PC-9 (cell line): Measurements from ENCODE around the gene NXPH2. TPM values are rescaled to one million over a fixed set of nuclear protein-coding genes. Genes with fewer than 3 reads are reported as not detected.

Experiments
- BruUV-seq: library from RNA; stranded (reverse); fragments of 400-500 nt; replicated peaks from 2 replicates; lab custom pipeline; 2021; lab: Mats Ljungman, UMichigan
- CTCF ChIA-PET: fragments of 300-600 bp; sonication (Branson Sonifier 250); formaldehyde crosslinking; loops from one replicate; lab custom pipeline; 2022; ENCODE audit warnings: antibody characterized with exemption; lab: Charles Lee
- POLR2A ChIA-PET: fragments of 300-600 bp; sonication (Branson Sonifier 250); formaldehyde crosslinking; loops from one replicate; lab custom pipeline; 2022; ENCODE audit warnings: antibody characterized with exemption; ENCODE audit not compliant: unreplicated experiment; lab: Charles Lee
- DNase-seq, 2 experiments: peaks; one replicate each; pipeline versions ENCODE4 v3.0.0 to v3.0.0-alpha.2; 2015 to 2022; ENCODE audit warnings: mixed read lengths in 1 of 2
- H2AFZ ChIP-seq: fragments of 200-600 bp; sonication (generic); 2 replicates; pipeline ENCODE4 v1.8.1; 2017; ENCODE audit warnings: antibody characterized with exemption
- H3F3A ChIP-seq: fragments of 200-600 bp; sonication (generic); 2 replicates; pipeline ENCODE4 v1.8.1; 2017; ENCODE audit warnings: antibody characterized with exemption, mild to moderate bottlenecking, low read depth; ENCODE audit not compliant: insufficient read depth
- H3K27ac ChIP-seq: fragments of 200-600 bp; sonication (generic); 2 replicates; pipeline ENCODE4 v1.6.1; 2016; ENCODE audit warnings: mixed run types
- H3K27me3 ChIP-seq: fragments of 200-600 bp; sonication (generic); 2 replicates; pipeline ENCODE4 v1.6.1; 2016; ENCODE audit warnings: low read depth, mixed run types; ENCODE audit not compliant: insufficient read depth
- H3K36me3 ChIP-seq: fragments of 200-600 bp; sonication (generic); 2 replicates; pipeline ENCODE4 v1.6.1; 2016; ENCODE audit warnings: low read depth, mixed run types
- H3K4me1 ChIP-seq: fragments of 200-600 bp; sonication (generic); replicated peaks from 2 replicates; pipeline ENCODE4 v1.6.1; 2016; ENCODE audit warnings: mixed run types; ENCODE audit not compliant: insufficient read depth
- H3K4me2 ChIP-seq: fragments of 200-600 bp; sonication (generic); 2 replicates; pipeline ENCODE4 v1.6.1; 2017; ENCODE audit warnings: mixed run types
- H3K4me3 ChIP-seq: fragments of 200-600 bp; sonication (generic); 2 replicates; pipeline ENCODE4 v1.6.1; 2016; ENCODE audit warnings: mixed run types
- H3K79me2 ChIP-seq: fragments of 200-600 bp; sonication (generic); 2 replicates; pipeline ENCODE4 v1.6.1; 2017; ENCODE audit warnings: low read depth, mixed run types
- H3K9me2 ChIP-seq: fragments of 200-600 bp; sonication (generic); 2 replicates; pipeline ENCODE4 v1.8.1; 2017; ENCODE audit warnings: mild to moderate bottlenecking; ENCODE audit not compliant: insufficient read depth
- H3K9me3 ChIP-seq: fragments of 200-600 bp; sonication (generic); 2 replicates; pipeline ENCODE4 v1.8.1; 2016; ENCODE audit warnings: low read depth; ENCODE audit not compliant: insufficient read depth
- H4K20me1 ChIP-seq: fragments of 200-600 bp; sonication (generic); 2 replicates; pipeline ENCODE4 v1.8.1; 2017; ENCODE audit not compliant: insufficient read depth
- CTCF ChIP-seq: fragments of 200-600 bp; sonication (generic); conservative IDR thresholded peaks from 2 replicates; pipeline ENCODE4 v1.6.1; 2017; ENCODE audit warnings: mixed run types, antibody characterized with exemption, mild to moderate bottlenecking, moderate library complexity
- EZH2 ChIP-seq: fragments of 200-600 bp; sonication (generic); IDR thresholded peaks from 2 replicates; pipeline ENCODE4 v1.8.0; 2017; ENCODE audit warnings: antibody characterized with exemption, low read depth
- intact Hi-C: fragments of 100-400 bp; cut with micrococcal nuclease; formaldehyde crosslinking; loops from one replicate; pipeline ENCODE4 v1.10.0; 2022; ENCODE audit not compliant: unreplicated experiment
- total RNA-seq: library from RNA; stranded (reverse); gene quantifications from 2 replicates; pipeline ENCODE4 v1.2.3, GENCODE V29; 2021

NXPH2 gene
- total RNA-seq, 1 experiment from 2014 or later = not detected

GRCh38 chr2:138640921-138641676, 139.1 kb downstream of the NXPH2 start:
- no peak overlapping the region for H3K4me2 ChIP-seq

GRCh38 chr2:138637686-138638085, 142.5 kb downstream of the NXPH2 start:
- ChIA-PET POLR2A (no interaction called here), CTCF (no interaction called here)
- Histone ChIP-seq H3K4me2 (no peak overlapping the region), H3K27me3 (no peaks in the 10 kb centered on the region), H3K4me3 (no peak overlapping the region), H3K9me3 (no peaks in the 10 kb centered on the region), H3K36me3 (no peaks in the 10 kb centered on the region), H2AFZ (no peak overlapping the region), H3K27ac (no peak overlapping the region), H4K20me1 (no peaks in the 10 kb centered on the region), H3F3A (no peaks in the 10 kb centered on the region), H3K79me2 (no peaks in the 10 kb centered on the region), H3K9me2 (no peaks in the 10 kb centered on the region), H3K4me1 (no peaks in the 10 kb centered on the region)
- no peak for DNase-seq
- TF ChIP-seq CTCF (no peak), EZH2 (no peak)
- no TSS peak for BruUV-seq
- intact Hi-C loops = no loop called here

More at GRCh38 chr2:138640921-138641676, 139.1 kb downstream of the NXPH2 start:
- Histone ChIP-seq H3K27ac (no peak overlapping the region), H3K9me3 (no peaks in the 10 kb centered on the region; the same call in 1 of the 2 replicates), H4K20me1 (no peaks in the 10 kb centered on the region), H3K4me3 (no peak overlapping the region), H3K9me2 (no peaks in the 10 kb centered on the region), H3K4me1 (0 out of 2 replicates have a peak, but pooled peaks cover 4% of the 10 kb centered on the region), H3K36me3 (no peaks in the 10 kb centered on the region), H3K79me2 (no peaks in the 10 kb centered on the region), H2AFZ (no peak overlapping the region), H3K27me3 (no peaks in the 10 kb centered on the region), H3F3A (peaks cover 3% of the 10 kb centered on the region; the same call in 1 of the 2 replicates)
- CTCF ChIA-PET = no interaction called here
- POLR2A ChIA-PET = no interaction called here
- no peak for TF ChIP-seq CTCF
- TF ChIP-seq EZH2 = no peak
- intact Hi-C loops = no loop called here
- no peak for DNase-seq
- no TSS peak for BruUV-seq

GRCh38 chr2:138637061-138637460, 143.1 kb downstream of the NXPH2 start:
- BruUV-seq = no TSS peak
- no peak overlapping the region for H3K4me2 ChIP-seq
- CTCF ChIA-PET = no interaction called here

More at GRCh38 chr2:138637061-138637460, 143.1 kb downstream of the NXPH2 start:
- H3F3A ChIP-seq = no peaks in the 10 kb centered on the region
- H2AFZ ChIP-seq = no peak overlapping the region
- DNase-seq = no peak
- H3K27ac ChIP-seq = no peak overlapping the region
- H3K4me1 ChIP-seq = no peaks in the 10 kb centered on the region
- no peaks in the 10 kb centered on the region for H4K20me1 ChIP-seq
- TF ChIP-seq CTCF = no peak
- no peak for TF ChIP-seq EZH2
- intact Hi-C loops = no loop called here
- no peaks in the 10 kb centered on the region for H3K9me2 ChIP-seq
- no peaks in the 10 kb centered on the region for H3K36me3 ChIP-seq
- no peaks in the 10 kb centered on the region for H3K9me3 ChIP-seq
- POLR2A ChIA-PET = no interaction called here
- H3K27me3 ChIP-seq = no peaks in the 10 kb centered on the region
- H3K79me2 ChIP-seq = no peaks in the 10 kb centered on the region
- no peak overlapping the region for H3K4me3 ChIP-seq
